GM18951 (cell line): ENCODE measurements around the gene CCDC136.

Experiments used
- POLR2A ChIP-seq: IDR thresholded peaks from 4 replicates; pipeline ENCODE4 v1.6.1; 2011; ENCODE audit warnings: mild to moderate bottlenecking; ENCODE audit not compliant: insufficient read length, insufficient read depth; ENCODE audit errors: extremely low read depth
- in situ Hi-C: fragments of 300-500 bp; cut with MboI; formaldehyde crosslinking; loops from one replicate; pipeline ENCODE4 v1.12.0; 2022; ENCODE audit warnings: low sequenced_read_pairs, mixed read lengths, inconsistent platforms; ENCODE audit not compliant: unreplicated experiment

CCDC136 gene

DNA sequence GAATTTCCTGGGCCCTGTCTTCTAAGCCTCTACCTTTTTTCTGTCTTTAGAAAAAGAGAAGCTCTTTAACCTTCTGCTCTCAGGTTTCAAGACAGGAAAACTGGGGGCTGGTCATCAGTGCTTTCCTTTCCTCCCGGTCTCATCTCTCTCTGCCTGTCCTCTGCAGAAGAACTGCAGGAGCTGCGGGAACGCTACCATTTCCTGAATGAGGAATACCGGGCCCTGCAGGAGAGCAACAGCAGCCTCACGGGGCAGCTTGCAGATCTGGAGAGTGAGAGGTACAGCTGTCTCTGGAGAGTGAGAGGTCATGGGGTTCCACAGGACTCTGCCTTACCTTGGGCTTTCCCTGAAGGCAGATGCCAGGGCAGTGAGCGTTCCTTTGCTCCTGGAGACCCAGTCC, 12.7 kb downstream of the CCDC136 start:
- in situ Hi-C loops: no loop called here
- no peak for TF ChIP-seq POLR2A

GRCh38 chr7:128805225-128805624, 13.5 kb downstream of the CCDC136 start:
- TF ChIP-seq POLR2A: no peak
- in situ Hi-C loops: no loop called here

- in situ Hi-C loops: no loop called here
- no peak for TF ChIP-seq POLR2A
Observed at GRCh38 chr7:128807191-128807590, 15.4 kb downstream of the CCDC136 start.

DNA sequence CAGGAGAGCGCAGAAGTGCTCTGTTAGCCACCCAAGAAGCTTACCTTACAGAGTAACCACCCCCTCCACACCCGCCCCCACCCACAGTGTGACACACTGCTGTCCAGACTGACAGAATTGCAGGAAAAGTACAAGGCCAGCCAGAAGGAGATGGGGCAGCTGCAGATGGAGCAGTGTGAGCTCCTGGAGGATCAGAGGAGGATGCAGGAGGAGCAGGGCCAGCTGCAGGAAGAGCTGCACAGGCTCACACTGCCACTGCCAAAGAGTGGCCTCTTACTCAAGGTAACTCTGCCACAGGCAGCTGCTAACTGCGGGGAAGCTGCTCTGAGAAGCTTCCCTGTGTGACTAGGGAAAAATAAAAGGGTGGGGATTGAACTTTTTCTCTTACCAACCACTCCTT, 17.6 kb downstream of the CCDC136 start:
- no peak for TF ChIP-seq POLR2A
- in situ Hi-C loops: no loop called here

DNA sequence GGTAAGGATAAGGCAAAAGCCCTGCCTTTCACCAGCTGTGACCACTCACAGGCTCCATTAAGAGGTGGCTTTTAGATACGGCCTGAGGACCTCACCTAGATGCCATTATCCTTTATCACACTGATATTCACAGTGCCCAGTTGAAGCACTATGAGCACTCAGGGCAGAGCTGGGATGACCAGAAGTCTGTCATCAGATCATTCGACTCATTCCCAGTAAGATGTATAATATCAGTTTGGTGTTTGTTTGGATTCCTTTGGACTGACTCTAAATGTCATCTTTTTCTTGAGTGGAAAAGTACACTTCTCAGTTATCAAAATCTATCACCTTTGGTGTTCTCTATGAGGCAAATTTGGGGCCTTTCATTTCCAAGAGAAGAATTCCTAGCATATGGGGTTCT, 18.7 kb downstream of the CCDC136 start:
- TF ChIP-seq POLR2A: no peak
- in situ Hi-C loops: no loop called here

DNA sequence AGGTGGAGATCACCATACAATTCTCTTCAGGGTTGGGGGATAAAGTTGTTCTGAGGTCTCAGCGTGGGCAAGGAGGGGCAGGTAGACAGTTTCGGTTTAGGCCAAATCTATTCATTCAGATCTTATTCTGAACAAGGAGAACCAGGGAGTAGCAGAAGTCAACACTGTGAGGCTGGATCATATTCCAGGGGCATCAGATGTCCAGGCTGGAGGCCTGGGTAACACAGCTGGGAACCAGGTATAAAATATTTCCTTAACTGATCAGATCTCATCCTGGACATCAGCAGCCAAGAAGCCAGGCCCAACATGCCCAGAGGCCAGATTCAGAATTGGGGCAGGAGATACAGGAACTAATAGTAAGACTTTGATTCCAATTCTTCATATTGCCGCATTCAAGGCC, 19.2 kb downstream of the CCDC136 start:
- in situ Hi-C loops: no loop called here
- no peak for TF ChIP-seq POLR2A

DNA sequence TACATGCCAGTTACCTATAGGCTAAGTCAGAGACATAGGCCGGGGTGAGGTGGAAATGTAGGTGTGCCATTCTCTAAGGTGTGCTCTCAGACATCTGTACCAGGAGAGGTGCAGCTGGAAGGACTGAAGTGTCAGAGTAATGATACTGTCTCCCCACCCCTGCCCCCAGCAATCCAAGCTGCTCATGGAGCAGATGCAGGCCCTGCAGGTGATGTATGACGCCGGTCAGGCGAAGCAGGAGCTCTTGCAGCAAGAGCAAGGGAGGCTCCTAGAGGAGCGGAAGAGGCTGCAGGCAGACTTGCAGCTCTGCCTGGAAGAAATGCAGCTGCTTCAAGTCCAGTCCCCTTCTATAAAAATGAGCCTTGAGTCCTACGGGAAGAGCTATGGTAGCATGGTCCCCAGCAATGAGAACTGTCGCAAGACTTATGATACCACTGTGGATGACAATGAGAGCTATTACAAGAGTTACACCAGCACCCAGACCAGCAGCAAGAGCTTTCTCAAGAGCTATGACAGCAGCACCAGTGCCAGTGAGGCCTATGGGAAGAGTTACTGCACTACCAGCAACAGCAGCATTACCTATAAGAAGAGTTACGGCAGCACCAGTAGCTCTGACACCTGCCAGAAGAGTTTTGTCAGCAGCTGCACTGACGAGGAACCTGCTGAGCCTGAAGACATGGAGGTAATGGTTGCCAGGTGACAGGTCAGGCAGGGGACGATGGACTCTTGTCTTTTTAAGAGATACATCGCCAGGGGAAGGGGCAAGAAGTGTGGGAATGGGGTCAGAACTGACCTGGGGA, 20.1 kb downstream of the CCDC136 start:
- in situ Hi-C loops: no loop called here
- TF ChIP-seq POLR2A: no peak

DNA sequence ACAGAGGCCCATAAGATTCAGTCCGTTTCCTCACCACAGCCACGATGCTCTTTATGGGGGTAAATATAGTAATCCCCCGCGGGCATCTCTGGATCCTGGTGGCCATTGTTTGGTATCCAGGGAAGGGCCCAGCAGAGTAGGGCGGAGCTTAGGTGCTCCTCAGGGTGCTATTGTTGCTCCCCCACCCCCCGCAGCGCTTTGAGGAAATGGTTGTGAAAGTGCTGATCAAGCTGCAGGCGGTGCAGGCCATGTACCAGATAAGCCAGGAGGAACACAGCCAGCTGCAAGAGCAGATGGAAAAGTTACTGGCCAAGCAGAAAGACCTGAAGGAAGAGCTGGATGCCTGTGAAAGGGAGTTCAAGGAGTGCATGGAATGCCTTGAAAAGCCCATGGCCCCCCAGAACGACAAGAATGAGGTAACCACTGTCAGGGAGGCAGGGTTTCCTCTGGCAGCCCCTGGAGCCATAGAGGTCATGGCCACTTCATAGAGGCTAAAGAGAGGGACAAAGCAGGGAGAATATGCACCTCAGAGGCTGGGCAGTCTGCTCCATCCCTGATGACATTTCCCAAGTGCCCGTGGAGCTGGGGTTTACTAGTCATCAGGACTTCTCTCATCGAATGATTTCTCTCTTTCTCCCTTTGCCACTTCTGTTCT, 20.9 kb downstream of the CCDC136 start:
- no peak for TF ChIP-seq POLR2A
- in situ Hi-C loops: no loop called here

GRCh38 chr7:128814499-128814898, 22.7 kb downstream of the CCDC136 start:
- in situ Hi-C loops: no loop called here
- TF ChIP-seq POLR2A: no peak

- in situ Hi-C loops: no loop called here
- no peak for TF ChIP-seq POLR2A
Observed at GRCh38 chr7:128815289-128815942, 23.6 kb downstream of the CCDC136 start.

DNA sequence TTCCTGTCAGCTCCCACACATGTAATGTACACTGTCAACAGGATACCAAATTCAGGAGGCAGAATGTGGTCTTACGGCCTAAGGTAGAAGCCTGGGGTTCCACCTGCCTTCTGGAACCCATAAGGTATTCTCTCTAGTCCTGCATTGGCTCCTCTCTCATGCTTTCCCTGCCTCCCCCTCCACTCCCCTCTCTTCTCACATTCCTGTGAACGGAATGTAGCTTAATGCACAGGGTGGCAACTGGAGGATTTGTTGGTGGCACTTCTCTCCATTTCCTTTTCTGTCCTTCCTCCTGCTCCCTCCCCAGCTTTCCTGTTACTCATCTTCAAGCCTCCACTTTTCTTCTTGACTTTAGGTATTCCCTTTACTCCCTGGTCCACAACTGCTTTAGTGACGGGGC, 26.9 kb downstream of the CCDC136 start:
- no peak for TF ChIP-seq POLR2A
- in situ Hi-C loops: no loop called here

DNA sequence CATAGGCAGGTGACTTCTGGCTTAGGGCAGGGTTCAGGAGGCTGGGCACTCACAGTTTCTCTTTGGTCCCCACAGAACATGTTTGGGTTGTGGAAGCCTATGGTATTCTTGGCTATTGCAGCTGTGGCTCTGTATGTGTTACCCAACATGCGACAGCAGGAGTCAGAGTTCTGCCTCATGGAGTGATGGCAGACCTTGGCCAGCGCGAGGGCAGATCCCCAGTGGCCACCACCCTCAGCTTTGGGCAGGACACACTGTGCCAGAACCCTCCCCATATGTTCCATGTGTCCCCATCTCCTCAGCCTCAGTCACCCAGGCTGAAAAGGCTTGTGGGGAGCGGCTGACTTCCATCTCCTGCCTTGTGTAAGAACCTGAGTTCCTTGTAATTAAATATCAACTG, 30.0 kb downstream of the CCDC136 start:
- no peak for TF ChIP-seq POLR2A
- in situ Hi-C loops: no loop called here

DNA sequence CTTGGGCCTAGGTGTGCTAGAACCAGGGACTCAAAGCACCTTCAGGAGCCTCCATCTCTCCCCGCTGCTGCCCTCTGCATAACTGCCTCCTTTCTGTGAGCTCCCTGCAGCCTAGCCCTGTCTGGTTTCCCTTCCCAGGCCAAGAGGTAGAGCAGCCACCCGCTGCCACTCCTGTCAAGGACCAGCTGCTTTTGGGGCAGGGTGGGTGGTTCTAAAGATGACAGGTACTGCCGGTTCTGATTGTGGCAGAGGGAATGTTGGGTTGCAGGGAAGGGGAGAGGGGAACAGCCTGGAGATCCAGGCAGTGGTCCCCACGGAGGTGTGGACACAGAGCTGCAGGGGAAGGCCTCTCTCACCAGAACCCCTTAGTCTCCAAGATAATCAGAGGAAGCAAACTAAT, 34.7 kb downstream of the CCDC136 start:
- in situ Hi-C loops: no loop called here
- no peak for TF ChIP-seq POLR2A

DNA sequence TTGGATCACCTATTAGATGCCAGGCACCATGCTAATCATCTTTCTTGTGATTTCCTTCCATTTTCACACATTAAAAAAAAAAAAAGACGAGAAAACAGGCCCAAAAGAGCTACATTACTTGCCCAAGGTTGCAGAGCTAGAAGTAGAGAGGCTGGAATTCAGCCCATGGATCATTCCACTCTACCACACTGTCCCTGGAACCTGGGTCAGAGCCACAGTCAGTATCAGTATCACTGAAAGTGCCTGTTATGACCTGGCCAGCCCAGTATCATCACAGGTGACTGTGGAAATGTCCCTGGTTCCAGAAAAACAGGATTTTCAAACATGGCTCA, 35.1 kb downstream of the CCDC136 start:
- in situ Hi-C loops: no loop called here
- no peak for TF ChIP-seq POLR2A
